Body of pancreas (tissue), 4 donors: ENCODE results near the gene NTRK2. TPM values are rescaled to one million over a fixed set of nuclear protein-coding genes. Genes with fewer than 3 reads are reported as not detected.

Source experiments
- ATAC-seq: fragments of 150-250 bp; one replicate; pipeline ENCODE4 v1.9.1; 2016
- DNase-seq, 4 donors: peaks; one replicate each; pipeline ENCODE4 v3.0.0-alpha.2; 2019
- H3K27ac ChIP-seq, 4 donors: fragments of 200-600 bp; sonication (generic); 1 replicate in 3 of 4; 2 replicates in 1 of 4; pipeline versions ENCODE4 v1.5.1 to v1.6.1; 2016 to 2019; ENCODE audit warnings: mild to moderate bottlenecking in 1 of 4, mixed read lengths in 1 of 4, moderate library complexity in 1 of 4
- H3K27me3 ChIP-seq, 2 donors: fragments of 200-600 bp; sonication (generic); one replicate each; pipeline ENCODE4 v1.6.0; 2016; ENCODE audit warnings: mild to moderate bottlenecking in 1 of 2
- H3K36me3 ChIP-seq, 2 donors: fragments of 200-600 bp; sonication (generic); replicated peaks in 1 of 2; 2 replicates each; pipeline ENCODE4 v1.5.1; 2016; ENCODE audit warnings: low read depth in 2 of 2; ENCODE audit not compliant: insufficient read depth in 1 of 2
- H3K4me1 ChIP-seq: fragments of 200-600 bp; sonication (generic); one replicate; pipeline ENCODE4 v1.6.0; 2016
- H3K4me3 ChIP-seq, 2 donors: fragments of 200-600 bp; sonication (generic); 1 replicate in 1 of 2; 2 replicates in 1 of 2; pipeline ENCODE4 v1.5.1; 2016 to 2019
- H3K9me3 ChIP-seq, 3 donors: fragments of 200-600 bp; sonication (generic); 1 replicate in 2 of 3; 2 replicates in 1 of 3; pipeline ENCODE4 v1.5.1; 2016
- POLR2A ChIP-seq, 3 donors: fragments of 450-650 bp; IDR thresholded peaks; one replicate each; pipeline ENCODE4 v1.6.1; 2016; ENCODE audit warnings: antibody characterized with exemption in 3 of 3, mild to moderate bottlenecking in 2 of 3
- WGBS, 2 donors: methylation state at CpG; one replicate each; pipeline ENCODE4 v1.1.5; 2017; 5-methylcytosine and 5-hydroxymethylcytosine counted together
- intact Hi-C: fragments of 100-400 bp; cut with DNase I; formaldehyde crosslinking; loops from one replicate; pipeline ENCODE4 v1.15.1; 2023
- total RNA-seq, 2 donors: library from RNA; depleted of rRNA; stranded (reverse); fragments of >200 nt; gene quantifications; one replicate each; pipeline ENCODE4 v1.1.0, GENCODE V29; 2016
- TF ChIP-seq, protein P1 (sequence below), 7 experiments: fragments of 450-650 bp in 4 of 7; fragments of 200-600 bp in 3 of 7; sonication (generic) in 3 of 7; IDR thresholded peaks; one replicate each; pipeline ENCODE4 v1.5.1; 2016 to 2019; ENCODE audit warnings: antibody characterized with exemption in 7 of 7

The NTRK2 gene
- total RNA-seq, 2 donors from 2014 or later = 20.5 to 37.9 TPM

DNA sequence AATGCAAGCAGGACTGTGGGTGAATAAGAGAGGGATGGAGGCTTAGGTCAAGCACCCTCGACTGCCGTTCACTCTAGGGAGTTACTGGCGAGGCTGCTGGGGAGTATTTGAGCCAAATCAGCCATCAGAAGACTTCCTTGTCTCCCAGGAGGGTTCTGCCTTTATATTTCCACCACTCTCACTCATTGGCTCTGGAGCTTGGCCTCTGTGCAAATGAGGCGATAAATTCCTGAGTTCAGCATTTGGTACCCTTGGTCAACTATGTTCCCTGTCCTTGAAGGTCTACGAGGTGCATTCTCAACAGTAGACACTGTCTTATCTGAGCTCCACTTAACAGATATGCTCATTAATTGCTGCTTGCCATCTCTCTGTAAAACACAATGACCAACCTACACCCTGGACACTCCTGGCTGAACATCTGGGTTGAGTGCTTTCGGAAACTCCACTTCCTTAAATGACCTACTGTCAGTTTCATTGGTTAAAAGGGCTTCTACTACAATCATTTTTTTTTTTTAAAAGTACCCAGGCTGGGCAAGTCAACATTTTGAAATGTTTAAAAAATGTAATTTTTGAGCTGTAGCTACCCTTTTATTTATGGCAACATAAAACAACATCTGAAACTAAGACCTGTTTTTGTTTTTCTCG lies 153.2 kb downstream of the NTRK2 start:
- Histone ChIP-seq H3K27me3 (no peaks in the 10 kb centered on the region), H3K36me3 (no peaks in the 10 kb centered on the region), H3K27ac (no peak overlapping the region), H3K4me3 (no peak overlapping the region), H3K9me3 (no peaks in the 10 kb centered on the region), H3K4me1 (no peaks in the 10 kb centered on the region)
- intact Hi-C loops = no loop called here
- TF ChIP-seq, protein P1, sequence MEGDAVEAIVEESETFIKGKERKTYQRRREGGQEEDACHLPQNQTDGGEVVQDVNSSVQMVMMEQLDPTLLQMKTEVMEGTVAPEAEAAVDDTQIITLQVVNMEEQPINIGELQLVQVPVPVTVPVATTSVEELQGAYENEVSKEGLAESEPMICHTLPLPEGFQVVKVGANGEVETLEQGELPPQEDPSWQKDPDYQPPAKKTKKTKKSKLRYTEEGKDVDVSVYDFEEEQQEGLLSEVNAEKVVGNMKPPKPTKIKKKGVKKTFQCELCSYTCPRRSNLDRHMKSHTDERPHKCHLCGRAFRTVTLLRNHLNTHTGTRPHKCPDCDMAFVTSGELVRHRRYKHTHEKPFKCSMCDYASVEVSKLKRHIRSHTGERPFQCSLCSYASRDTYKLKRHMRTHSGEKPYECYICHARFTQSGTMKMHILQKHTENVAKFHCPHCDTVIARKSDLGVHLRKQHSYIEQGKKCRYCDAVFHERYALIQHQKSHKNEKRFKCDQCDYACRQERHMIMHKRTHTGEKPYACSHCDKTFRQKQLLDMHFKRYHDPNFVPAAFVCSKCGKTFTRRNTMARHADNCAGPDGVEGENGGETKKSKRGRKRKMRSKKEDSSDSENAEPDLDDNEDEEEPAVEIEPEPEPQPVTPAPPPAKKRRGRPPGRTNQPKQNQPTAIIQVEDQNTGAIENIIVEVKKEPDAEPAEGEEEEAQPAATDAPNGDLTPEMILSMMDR (IDR thresholded peaks at IDR 0.05) = no peak
- TF ChIP-seq POLR2A (IDR thresholded peaks at IDR 0.05) = no peak
- DNase-seq (no peak), ATAC-seq (no peak)
- 54 to 61% methylated on average over 7 of the region's 7 CpGs for WGBS, 2 donors

DNA sequence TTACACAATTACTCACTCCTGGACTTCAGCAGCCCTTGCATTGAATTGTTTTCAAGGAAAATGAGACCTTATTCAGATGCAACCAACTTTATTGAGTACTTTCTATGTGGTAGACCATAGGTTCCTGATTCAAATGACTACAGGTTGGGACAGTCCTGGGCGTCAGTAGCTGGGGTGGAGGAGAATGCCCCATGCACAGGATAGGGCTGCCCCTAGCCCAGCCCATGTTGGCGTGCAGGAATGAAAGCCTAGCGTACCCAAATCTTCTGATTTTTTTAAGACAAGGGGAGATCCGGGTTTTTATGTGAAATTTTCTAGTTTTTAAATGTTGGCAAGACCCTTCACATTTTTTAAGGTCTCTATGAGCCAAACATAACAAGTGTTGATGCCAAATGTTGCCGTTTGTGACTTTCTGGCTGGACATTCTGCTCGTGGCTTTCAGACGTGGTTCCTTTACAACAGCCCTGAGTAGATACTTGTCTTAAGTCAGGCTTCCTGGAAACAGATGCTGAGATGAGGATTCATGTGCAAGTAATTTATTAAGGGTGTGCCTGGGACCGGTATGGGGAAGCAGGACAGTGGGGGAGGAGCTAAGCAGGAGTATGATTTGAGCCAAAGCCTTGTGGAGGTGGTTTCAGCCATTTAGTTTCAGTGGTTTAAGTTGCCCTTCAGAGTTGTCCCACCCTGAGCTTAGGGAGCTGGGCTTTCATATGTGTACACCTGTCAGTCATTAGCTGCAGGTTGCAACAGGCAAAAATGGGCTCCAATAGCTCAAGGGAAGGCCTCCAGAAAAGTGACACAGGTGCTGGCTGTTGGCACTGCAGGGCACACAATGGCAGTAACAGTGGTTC lies 154.1 kb downstream of the NTRK2 start:
- intact Hi-C loops = no loop called here
- H3K36me3 ChIP-seq = no peaks in the 10 kb centered on the region
- ATAC-seq (no peak), DNase-seq (no peak)
- TF ChIP-seq, protein P1 (IDR thresholded peaks at IDR 0.05) = no peak
- TF ChIP-seq POLR2A (IDR thresholded peaks at IDR 0.05) = no peak
- WGBS, 2 donors = 49 to 50% methylated on average over 8 of the region's 8 CpGs
- H3K4me1 ChIP-seq = no peaks in the 10 kb centered on the region
- no peak overlapping the region for H3K4me3 ChIP-seq
- no peak overlapping the region for H3K27ac ChIP-seq
- no peaks in the 10 kb centered on the region for H3K9me3 ChIP-seq
- no peaks in the 10 kb centered on the region for H3K27me3 ChIP-seq

DNA sequence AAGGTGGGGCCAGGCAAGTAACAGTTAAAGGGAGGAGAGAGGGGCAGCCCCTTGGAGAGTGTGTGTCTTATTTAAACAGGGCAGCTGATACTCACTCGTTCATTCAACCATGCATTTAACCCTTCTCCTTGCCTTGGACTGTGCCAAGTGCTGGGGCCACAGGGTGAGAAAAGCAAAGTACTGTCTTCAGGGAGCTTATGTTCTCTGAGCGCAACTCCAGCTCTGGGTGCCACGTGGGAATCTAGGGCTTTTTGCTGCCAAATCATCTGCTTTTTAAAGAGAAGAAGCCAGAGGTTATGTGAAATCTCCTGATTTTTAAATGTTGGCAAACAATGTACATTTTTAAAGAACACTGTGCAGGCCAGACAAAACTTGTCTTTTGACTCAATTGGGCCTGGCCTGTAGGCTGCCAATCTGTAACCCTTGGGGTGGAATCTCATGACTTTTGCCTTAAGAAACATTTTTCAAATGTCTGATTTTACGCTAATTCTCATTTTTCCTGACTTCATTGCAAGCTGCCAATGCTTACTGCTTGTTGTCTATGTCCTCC lies 157.8 kb downstream of the NTRK2 start:
- Histone ChIP-seq H3K4me1 (no peaks in the 10 kb centered on the region), H3K27me3 (no peaks in the 10 kb centered on the region), H3K27ac (no peak overlapping the region), H3K9me3 (no peaks in the 10 kb centered on the region), H3K36me3 (no peaks in the 10 kb centered on the region), H3K4me3 (no peak overlapping the region)
- WGBS, 2 donors = 54 to 61% methylated on average over 4 of the region's 4 CpGs
- ATAC-seq (no peak), DNase-seq (no peak)
- intact Hi-C loops = no loop called here
- TF ChIP-seq POLR2A (IDR thresholded peaks at IDR 0.05) = no peak
- TF ChIP-seq, protein P1 (IDR thresholded peaks at IDR 0.05) = no peak

DNA sequence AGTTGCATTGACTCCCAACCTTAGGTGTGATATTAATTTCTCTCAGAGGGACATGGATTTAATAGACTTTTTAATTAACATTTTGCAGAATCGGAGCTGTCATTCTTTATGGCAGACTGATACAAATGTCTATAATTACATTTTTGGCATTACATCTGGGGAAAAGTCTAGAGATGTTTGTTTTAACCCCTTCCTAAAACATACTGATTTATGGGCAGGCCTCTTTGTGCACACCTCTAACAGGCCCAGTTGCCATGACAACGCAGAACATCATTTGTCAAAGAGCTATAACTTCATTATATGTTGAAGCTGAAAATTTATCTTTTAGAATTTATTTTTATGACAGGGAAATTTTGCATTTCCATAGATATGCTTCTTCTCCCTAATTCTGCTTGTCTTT lies 158.5 kb downstream of the NTRK2 start:
- no peak for DNase-seq
- intact Hi-C loops = no loop called here
- H3K4me1 ChIP-seq = no peaks in the 10 kb centered on the region

More for the DNA sequence above, 158.5 kb downstream of the NTRK2 start:
- no peak for TF ChIP-seq POLR2A (IDR thresholded peaks at IDR 0.05)
- TF ChIP-seq, protein P1 (IDR thresholded peaks at IDR 0.05) = no peak
- Histone ChIP-seq H3K9me3 (no peaks in the 10 kb centered on the region), H3K4me3 (no peak overlapping the region), H3K36me3 (no peaks in the 10 kb centered on the region), H3K27ac (no peak overlapping the region), H3K27me3 (no peaks in the 10 kb centered on the region)
- no peak for ATAC-seq
- WGBS, 2 donors = 75 to 77% methylated on average over 2 of the region's 2 CpGs
